Upper lobe of left lung (tissue), 4 donors: ENCODE data around the gene ZBTB45.

ENCODE experiments used
- POLR2A ChIP-seq, 4 donors: fragments of 450-650 bp; IDR thresholded peaks; one replicate each; pipeline ENCODE4 v1.5.1; 2016 to 2017; ENCODE audit warnings: antibody characterized with exemption in 4 of 4, mild to moderate bottlenecking in 2 of 4
- POLR2AphosphoS5 ChIP-seq, 2 donors: sonication (generic); formaldehyde crosslinking; IDR thresholded peaks; one replicate each; pipeline ENCODE4 v1.5.1; 2017; ENCODE audit warnings: antibody characterized with exemption in 2 of 2
- TF ChIP-seq, protein P1 (sequence below), 6 experiments: fragments of 450-650 bp in 4 of 6; fragments of 200-600 bp in 2 of 6; sonication (generic) in 2 of 6; IDR thresholded peaks; one replicate each; pipeline ENCODE4 v1.5.1; 2016 to 2019; ENCODE audit warnings: antibody characterized with exemption in 6 of 6

DNA sequence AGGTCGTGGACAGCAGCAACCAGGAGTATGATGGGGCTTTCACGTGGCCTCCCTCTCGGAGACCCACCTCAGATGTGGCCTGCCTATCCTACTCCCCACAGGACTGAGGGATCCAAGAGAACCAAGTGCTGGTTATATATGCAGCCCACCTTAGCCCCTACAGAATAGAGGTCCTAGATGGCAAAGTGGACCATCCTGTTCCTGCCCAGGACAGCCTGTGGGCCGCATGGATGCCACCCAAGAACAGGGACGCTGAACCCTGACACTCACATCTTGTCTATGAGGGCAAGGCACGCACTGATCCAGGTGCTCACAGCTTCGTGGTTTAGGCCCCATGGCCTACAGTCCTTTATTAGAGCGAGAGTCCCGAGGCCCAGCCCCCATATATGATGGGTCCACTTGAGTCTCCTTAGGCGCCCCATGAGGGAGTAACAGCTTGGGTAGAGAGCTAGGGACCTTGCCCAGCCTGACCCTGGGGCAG, 6.4 kb downstream of the ZBTB45 start:
- TF ChIP-seq, protein P1, sequence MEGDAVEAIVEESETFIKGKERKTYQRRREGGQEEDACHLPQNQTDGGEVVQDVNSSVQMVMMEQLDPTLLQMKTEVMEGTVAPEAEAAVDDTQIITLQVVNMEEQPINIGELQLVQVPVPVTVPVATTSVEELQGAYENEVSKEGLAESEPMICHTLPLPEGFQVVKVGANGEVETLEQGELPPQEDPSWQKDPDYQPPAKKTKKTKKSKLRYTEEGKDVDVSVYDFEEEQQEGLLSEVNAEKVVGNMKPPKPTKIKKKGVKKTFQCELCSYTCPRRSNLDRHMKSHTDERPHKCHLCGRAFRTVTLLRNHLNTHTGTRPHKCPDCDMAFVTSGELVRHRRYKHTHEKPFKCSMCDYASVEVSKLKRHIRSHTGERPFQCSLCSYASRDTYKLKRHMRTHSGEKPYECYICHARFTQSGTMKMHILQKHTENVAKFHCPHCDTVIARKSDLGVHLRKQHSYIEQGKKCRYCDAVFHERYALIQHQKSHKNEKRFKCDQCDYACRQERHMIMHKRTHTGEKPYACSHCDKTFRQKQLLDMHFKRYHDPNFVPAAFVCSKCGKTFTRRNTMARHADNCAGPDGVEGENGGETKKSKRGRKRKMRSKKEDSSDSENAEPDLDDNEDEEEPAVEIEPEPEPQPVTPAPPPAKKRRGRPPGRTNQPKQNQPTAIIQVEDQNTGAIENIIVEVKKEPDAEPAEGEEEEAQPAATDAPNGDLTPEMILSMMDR (IDR thresholded peaks at IDR 0.05): no peak
- TF ChIP-seq POLR2A (IDR thresholded peaks at IDR 0.05) (no peak), POLR2AphosphoS5 (IDR thresholded peaks at IDR 0.05) (no peak)
